ENCODE results near the gene FOXI2.

DNA sequence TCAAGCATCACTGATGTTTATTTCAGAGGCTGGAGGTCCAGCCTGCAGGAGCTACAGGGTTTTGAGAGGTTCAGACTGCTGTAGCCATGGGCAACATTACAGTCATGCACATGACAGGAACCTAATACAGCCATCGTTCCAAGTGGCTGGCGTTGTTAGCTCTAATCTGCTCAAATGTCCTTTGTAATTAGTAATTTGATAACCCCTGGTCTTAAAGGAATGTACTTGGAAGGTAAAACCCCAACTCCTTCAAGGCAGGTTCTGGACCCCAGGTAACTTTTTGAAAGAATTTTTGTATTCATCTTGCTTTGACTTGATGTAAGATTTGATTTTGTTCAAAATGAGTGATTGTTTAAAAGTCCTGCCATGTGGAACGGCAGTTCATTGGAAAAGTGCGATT lies 34.7 kb upstream of the FOXI2 start:
- TF ChIP-seq, protein P1, sequence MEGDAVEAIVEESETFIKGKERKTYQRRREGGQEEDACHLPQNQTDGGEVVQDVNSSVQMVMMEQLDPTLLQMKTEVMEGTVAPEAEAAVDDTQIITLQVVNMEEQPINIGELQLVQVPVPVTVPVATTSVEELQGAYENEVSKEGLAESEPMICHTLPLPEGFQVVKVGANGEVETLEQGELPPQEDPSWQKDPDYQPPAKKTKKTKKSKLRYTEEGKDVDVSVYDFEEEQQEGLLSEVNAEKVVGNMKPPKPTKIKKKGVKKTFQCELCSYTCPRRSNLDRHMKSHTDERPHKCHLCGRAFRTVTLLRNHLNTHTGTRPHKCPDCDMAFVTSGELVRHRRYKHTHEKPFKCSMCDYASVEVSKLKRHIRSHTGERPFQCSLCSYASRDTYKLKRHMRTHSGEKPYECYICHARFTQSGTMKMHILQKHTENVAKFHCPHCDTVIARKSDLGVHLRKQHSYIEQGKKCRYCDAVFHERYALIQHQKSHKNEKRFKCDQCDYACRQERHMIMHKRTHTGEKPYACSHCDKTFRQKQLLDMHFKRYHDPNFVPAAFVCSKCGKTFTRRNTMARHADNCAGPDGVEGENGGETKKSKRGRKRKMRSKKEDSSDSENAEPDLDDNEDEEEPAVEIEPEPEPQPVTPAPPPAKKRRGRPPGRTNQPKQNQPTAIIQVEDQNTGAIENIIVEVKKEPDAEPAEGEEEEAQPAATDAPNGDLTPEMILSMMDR (IDR thresholded peaks at IDR 0.05) = no peak
- no peak for TF ChIP-seq POLR2AphosphoS5 (IDR thresholded peaks at IDR 0.05)
- TF ChIP-seq POLR2A (IDR thresholded peaks at IDR 0.05) = no peak
- no peak for TF ChIP-seq EP300 (IDR thresholded peaks at IDR 0.05)
